GM12891 (cell line): ENCODE results near the gene TMED3.
A peak's percentile ranks its signal among the peaks of the same experiment; 100 is the strongest.

ENCODE experiments used
- DNase-seq: peaks from one replicate; pipeline ENCODE4 v3.0.0; 2011; ENCODE audit warnings: low spot score; ENCODE audit not compliant: insufficient read length
- FAIRE-seq: peaks from 2 replicates; lab custom pipeline; 2011; peaks lifted over from hg19 to GRCh38; lab: Jason Lieb, UNC
- PAX5 ChIP-seq: IDR thresholded peaks from 2 replicates; pipeline ENCODE4 v1.6.1; 2011; ENCODE audit warnings: low read length, moderate library complexity, mild to moderate bottlenecking; ENCODE audit not compliant: insufficient read depth, severe bottlenecking
- POLR2A ChIP-seq: IDR thresholded peaks from 2 replicates; pipeline ENCODE4 v1.6.1; 2011; ENCODE audit warnings: low read depth, low read length, control low read depth
- POLR2AphosphoS5 ChIP-seq: IDR thresholded peaks from 2 replicates; pipeline ENCODE4 v1.6.1; 2011; ENCODE audit warnings: low read depth, low read length, control low read depth
- POU2F2 ChIP-seq: IDR thresholded peaks from 2 replicates; pipeline ENCODE4 v1.6.1; 2011; ENCODE audit warnings: low read depth, mild to moderate bottlenecking, control low read depth, low read length, moderate library complexity
- SPI1 ChIP-seq: IDR thresholded peaks from 2 replicates; pipeline ENCODE4 v1.6.1; 2011; ENCODE audit warnings: low read depth, low read length, control low read depth
- TAF1 ChIP-seq: IDR thresholded peaks from 2 replicates; pipeline ENCODE4 v1.6.1; 2011; ENCODE audit warnings: low read depth, low read length, control low read depth

Gene TMED3

GRCh38 chr15:79296583-79296982 lies 14.3 kb upstream of the TMED3 start:
- DNase-seq (no peak), FAIRE-seq (peak; percentile 38)
- no peak for TF ChIP-seq PAX5
- no peak for TF ChIP-seq SPI1
- TF ChIP-seq POLR2A, result no peak
- TF ChIP-seq POU2F2, result no peak
- TF ChIP-seq TAF1, result no peak
- TF ChIP-seq POLR2AphosphoS5, result no peak

- no peak for TF ChIP-seq PAX5
- TF ChIP-seq POU2F2, result no peak
- FAIRE-seq (no peak), DNase-seq (no peak)
These were observed 11.6 kb upstream of the TMED3 start for GRCh38 chr15:79299126-79299840.

GRCh38 chr15:79299841-79300235 lies 11.1 kb upstream of the TMED3 start:
- no peak for TF ChIP-seq TAF1
- no peak for TF ChIP-seq POLR2A
- no peak for TF ChIP-seq POU2F2
- TF ChIP-seq SPI1, result no peak
- no peak for TF ChIP-seq POLR2AphosphoS5
- no peak for TF ChIP-seq PAX5
- FAIRE-seq (no peak), DNase-seq (no peak)

- no peak for TF ChIP-seq POLR2A
- no peak for TF ChIP-seq SPI1
- no peak for TF ChIP-seq PAX5
- no peak for TF ChIP-seq POU2F2
- TF ChIP-seq TAF1, result no peak
- FAIRE-seq, result no peak
- DNase-seq, result no peak
These were observed 3.7 kb upstream of the TMED3 start for GRCh38 chr15:79307251-79307650.

GRCh38 chr15:79308874-79309273 lies 2.0 kb upstream of the TMED3 start:
- TF ChIP-seq POU2F2 (no peak), POLR2A (no peak), SPI1 (no peak), TAF1 (no peak), POLR2AphosphoS5 (no peak), PAX5 (no peak)
- no peak for FAIRE-seq

GRCh38 chr15:79310612-79310984 lies 314 bp upstream of the TMED3 start:
- no peak for DNase-seq
- no peak for FAIRE-seq
- no peak for TF ChIP-seq POLR2AphosphoS5
- no peak for TF ChIP-seq PAX5
- no peak for TF ChIP-seq SPI1
- no peak for TF ChIP-seq POU2F2
- no peak for TF ChIP-seq POLR2A
- TF ChIP-seq TAF1, result no peak

More at GRCh38 chr15:79308874-79309273, 2.0 kb upstream of the TMED3 start:
- DNase-seq, result no peak

GRCh38 chr15:79311901-79312553 lies 1.1 kb downstream of the TMED3 start:
- DNase-seq (no peak), FAIRE-seq (no peak)
- TF ChIP-seq POLR2A (no peak), POU2F2 (no peak), PAX5 (no peak), SPI1 (no peak), POLR2AphosphoS5 (no peak), TAF1 (no peak)

- DNase-seq, result no peak
- TF ChIP-seq PAX5, result no peak
- TF ChIP-seq POLR2AphosphoS5, result no peak
- no peak for TF ChIP-seq SPI1
- no peak for TF ChIP-seq POLR2A
- TF ChIP-seq POU2F2, result no peak
- no peak for TF ChIP-seq TAF1
- FAIRE-seq, result no peak
These were observed 3.3 kb downstream of the TMED3 start for GRCh38 chr15:79314186-79314585.

GRCh38 chr15:79314811-79315210 lies 3.9 kb downstream of the TMED3 start:
- DNase-seq (no peak), FAIRE-seq (no peak)
- TF ChIP-seq POLR2AphosphoS5 (no peak), POU2F2 (no peak), SPI1 (no peak), TAF1 (no peak), POLR2A (no peak), PAX5 (no peak)

- TF ChIP-seq POLR2AphosphoS5 (no peak), POU2F2 (no peak), POLR2A (no peak), PAX5 (no peak), SPI1 (no peak), TAF1 (no peak)
- DNase-seq, result no peak
- FAIRE-seq, result no peak
These were observed 4.9 kb downstream of the TMED3 start for GRCh38 chr15:79315623-79316328.
